Effector CD8-positive, alpha-beta T cell (primary cell): ENCODE data around the gene PHF2.

Experiments used
- DNase-seq: peaks from one replicate; lab custom pipeline; 2025; lab: John Stamatoyannopoulos, UW

PHF2 gene

DNA sequence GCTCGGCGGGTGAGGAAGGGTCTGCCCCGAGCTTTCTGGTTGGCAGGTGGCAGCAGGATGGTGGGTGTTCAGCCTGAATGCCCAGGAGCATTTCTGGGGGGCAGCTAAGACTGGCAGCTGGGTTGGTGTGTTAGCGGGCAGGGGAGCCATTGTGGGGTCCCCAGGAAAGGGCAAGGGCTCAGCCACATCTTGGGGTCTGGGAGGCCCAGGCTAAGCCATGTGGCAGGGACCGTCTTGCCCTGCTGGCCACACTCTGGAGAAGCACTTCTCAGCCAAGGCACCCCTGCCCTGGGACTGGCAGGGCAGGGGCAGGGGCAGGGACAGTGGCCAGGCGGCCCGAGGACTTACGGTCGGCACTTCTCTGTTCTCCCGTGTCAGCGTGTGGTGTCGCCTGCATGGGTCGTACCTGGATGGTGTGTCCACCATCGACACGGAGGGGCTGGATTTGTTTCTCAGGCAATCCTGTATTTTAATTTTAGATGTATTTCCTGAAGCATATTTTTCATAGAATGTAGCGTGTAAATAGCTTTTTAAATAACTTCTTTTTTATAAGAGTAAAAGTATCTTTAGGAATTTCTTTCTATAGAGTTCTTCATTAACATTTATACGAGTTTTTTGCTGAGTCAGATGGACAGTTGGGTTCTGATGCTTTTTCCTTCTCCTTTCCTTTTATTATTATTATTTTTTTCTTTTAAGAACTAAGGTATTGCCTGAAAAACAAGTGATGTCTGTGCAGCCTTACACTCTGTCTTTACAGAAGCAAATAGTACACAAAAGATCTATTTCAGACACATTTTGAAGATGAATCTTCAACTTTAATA is 102.0 kb downstream of the PHF2 start:
- DNase-seq: no peak

DNA sequence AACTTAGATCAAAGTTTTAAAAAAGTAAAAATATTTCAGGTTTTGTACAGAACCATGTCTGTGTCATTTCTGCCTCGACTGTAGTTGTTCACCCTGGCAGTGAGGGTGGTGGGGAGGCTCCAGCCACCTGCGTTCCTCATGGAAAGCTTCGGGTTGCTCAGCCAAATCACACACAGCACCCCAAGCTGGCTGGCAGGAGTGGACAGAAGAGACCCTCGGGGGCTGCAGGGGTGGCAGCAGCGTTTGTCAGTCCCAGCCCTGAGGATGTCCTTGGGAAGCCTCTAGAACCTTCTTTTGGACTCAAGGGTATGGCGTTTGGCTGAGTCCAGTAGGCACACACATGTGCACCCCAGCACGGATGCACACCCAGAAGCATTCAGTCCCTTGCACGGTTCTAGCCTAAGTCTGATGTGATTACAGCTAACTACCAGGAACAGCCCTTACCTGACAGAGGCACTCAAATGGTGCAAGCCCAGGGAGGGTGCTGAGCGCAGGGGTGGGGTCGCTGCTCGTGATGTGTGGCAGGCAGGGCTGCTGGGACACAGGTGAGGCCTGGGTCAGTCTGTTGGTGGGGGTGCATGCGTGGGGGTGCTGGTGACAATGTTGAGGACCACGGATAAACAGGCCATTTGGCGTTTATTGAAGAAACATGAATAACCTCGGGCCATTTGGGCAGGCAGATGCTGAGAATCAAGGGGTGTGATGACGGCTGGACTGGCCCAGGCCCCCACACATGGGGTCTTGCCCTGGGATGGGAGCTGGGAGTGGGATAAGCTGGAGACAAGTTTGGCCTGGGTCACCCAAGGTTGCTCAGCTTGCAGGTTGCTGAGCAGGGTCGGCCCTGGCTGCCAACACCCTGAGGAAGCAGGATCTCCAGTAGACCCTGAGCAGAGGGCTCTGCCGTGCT is 103.4 kb downstream of the PHF2 start:
- no peak for DNase-seq

GRCh38 chr9:93680443-93681268 is 104.3 kb downstream of the PHF2 start:
- no peak for DNase-seq

- DNase-seq: no peak
Observed at GRCh38 chr9:93681269-93682154, 105.1 kb downstream of the PHF2 start.

DNA sequence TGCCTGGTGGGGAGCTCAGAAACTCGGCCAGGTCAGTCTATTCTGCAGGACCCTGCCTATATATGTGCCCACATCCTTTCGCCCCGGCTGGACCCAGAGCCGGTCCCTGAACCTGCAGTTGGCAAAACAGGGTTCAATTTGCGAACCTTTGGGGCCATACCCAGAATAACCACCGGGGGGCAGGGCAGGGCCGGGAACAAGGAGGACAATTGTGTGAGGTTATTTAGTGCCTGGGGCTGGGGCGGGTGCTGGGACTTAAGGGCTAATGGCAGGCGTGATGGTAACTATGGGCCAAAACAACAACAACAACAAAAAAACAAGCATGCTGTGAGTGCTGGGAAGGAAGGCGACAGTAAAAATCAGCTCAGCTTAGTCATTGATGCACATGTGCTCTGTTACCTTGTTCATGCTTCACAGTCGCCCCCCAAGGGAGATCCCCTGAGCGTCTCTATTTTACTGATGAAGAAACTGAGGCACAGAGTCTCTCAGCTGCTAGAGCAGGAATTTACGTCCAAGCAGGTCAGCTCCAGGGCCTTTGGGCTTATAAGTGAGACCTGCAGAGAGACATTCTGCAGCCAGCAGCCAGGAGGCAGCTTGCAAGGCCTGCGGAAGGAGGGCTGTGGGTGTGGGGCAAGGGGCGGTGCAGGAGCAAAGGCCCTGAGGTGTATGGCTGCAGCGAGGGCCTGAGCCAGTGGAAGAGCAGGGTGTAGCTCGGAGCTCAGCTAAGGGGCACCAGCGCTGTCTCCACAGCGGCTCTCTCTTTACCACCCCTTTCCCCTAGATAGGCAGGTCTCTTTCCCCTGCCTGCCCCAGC is 106.0 kb downstream of the PHF2 start:
- peak; percentile 19 for DNase-seq

- DNase-seq: no peak
Observed at GRCh38 chr9:93683331-93684134, 107.1 kb downstream of the PHF2 start.

GRCh38 chr9:93684161-93684765 is 107.9 kb downstream of the PHF2 start:
- no peak for DNase-seq

DNA sequence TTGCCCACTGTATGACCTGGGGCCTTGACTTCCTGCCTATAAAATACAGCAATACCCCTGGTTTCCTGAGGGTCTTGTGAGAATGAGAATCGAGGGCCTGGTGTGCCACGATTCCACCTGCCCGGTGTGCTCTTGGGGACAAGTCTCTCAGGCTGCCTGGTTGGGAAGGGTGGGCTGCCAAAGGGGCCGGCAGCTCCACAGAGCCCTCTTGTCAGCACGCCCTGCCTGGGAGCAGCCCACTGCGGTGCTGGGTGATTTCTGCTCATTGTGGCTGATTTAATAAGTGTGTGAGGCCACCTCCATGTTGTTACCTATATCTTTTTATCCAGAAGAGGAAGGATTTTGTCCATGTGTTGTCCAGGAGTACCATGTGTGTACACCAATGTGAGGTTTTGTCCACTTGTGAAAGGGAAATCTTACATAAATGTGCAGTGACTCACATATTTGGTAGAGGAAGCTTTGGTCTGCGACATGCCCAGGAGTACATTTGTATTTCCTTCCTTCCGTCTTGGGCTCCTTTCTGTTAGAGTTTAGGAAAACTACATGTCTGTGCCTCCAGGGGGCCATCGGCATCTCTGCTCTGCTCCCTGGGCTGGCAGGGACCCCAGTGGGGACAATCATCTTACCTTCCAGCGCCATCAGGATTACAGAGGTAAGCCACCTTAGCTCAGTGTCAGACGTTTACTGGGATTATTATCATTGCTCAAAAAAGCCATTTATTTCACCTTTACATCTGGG is 108.6 kb downstream of the PHF2 start:
- DNase-seq: no peak

- DNase-seq: no peak
Observed at GRCh38 chr9:93686127-93686879, 109.9 kb downstream of the PHF2 start.

- no peak for DNase-seq
Observed at GRCh38 chr9:93686880-93687236, 110.5 kb downstream of the PHF2 start.

DNA sequence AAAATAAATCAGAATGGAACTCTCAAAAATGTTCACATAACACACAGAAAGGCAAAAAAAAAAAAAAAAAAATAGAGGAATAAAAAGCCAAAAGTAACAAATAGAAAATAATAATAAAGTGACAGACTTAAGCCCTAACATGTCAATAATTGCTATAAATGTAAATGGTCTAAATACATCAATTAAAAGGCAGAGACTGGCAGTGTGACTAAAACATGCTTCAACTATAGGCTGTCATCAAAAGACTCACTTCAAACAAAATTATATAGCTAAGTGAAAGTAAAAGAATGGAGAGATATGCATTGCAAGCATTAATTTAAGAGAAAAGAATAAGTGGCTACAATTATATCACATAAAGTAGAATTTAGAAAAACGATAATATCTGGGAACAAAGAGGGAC is 114.2 kb downstream of the PHF2 start:
- DNase-seq: no peak

DNA sequence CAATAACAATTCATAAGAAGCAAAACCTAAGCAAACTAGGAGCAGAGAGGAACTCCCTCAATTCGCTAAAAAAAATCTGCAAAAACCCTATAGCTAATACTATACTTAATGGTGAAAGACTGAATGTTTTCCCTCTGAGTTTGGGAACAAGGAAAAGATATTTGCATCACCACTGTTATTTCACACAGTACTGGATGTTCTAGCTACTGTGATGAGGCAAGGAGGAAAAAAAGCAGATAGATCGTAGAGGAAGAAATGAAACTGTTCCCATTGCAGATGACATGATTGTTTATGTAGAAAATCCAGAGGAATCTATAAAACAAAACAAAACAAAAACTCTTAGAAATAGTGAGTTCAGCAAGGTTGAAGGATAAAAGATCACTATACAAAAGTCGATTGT is 116.7 kb downstream of the PHF2 start:
- no peak for DNase-seq

DNA sequence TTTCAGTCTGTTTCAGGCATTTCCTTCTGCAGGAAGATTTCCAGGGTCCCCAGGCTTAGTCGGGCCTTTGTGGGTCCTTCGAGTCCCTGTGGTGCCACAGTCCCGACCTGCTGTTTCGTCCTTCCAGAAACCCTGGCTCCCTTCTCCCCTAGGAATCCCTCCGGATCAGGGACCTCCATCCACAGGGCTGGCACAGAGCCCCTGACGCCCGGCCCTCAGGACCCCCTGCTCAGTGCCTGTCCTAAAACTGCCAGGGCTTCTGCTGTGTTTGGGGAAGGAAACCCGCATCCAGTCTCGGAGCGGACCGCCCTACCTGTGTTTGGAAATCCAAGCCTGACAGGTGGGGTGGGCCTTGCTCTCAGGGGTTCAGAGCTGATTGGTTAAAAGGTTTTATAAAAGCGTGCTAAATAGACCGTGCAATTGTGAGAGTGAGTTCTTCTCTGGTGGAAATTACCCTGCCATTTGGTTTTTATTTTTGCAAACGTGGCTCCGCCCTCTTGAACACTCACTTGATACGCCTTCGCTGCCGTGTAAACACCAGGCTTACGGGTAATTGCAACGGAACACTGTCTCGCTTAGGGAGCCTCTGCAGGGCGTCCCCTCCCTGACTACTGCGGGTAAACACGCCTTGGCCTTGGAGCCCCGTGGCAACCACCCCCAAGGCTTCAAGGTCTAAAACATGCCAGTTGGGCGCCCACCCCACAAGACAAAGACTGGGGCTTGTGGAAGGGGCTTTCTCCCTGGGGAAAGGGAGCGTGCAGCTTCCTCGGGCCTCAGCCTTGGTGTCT is 121.2 kb downstream of the PHF2 start:
- no peak for DNase-seq

- DNase-seq: no peak
Observed at GRCh38 chr9:93698140-93698908, 121.9 kb downstream of the PHF2 start.

GRCh38 chr9:93699650-93700049 is 123.3 kb downstream of the PHF2 start:
- DNase-seq: no peak
